NCI-H1417 treated with DMSO at 0.1 percent for 48 hours (cell line): Measurements from ENCODE around the gene C16orf92.

Experiments used
- DNase-seq: peaks from one replicate; lab custom pipeline; 2025; lab: John Stamatoyannopoulos, UW

The C16orf92 gene

GRCh38 chr16:29989111-29989858, 33.7 kb upstream of the C16orf92 start:
- no peak for DNase-seq

- DNase-seq: no peak
Measured at GRCh38 chr16:29990034-29990433, 33.0 kb upstream of the C16orf92 start.

DNA sequence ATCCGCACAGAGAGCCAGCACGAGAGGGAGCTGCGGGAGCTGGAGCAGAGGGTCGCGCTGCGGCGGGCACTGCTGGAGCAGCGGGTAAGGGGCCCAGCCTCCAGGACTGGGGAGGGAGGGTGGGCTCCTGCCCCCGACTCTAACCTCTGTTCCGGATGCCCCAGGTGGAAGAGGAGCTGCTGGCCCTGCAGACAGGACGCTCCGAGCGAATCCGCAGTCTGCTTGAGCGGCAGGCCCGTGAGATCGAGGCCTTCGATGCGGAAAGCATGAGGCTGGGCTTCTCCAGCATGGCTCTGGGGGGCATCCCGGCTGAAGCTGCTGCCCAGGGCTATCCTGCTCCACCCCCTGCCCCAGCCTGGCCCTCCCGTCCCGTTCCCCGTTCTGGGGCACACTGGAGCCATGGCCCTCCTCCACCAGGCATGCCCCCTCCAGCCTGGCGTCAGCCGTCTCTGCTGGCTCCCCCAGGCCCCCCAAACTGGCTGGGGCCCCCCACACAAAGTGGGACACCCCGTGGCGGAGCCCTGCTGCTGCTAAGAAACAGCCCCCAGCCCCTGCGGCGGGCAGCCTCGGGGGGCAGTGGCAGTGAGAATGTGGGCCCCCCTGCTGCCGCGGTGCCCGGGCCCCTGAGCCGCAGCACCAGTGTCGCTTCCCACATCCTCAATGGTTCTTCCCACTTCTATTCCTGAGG, 32.0 kb upstream of the C16orf92 start:
- DNase-seq: no peak

DNA sequence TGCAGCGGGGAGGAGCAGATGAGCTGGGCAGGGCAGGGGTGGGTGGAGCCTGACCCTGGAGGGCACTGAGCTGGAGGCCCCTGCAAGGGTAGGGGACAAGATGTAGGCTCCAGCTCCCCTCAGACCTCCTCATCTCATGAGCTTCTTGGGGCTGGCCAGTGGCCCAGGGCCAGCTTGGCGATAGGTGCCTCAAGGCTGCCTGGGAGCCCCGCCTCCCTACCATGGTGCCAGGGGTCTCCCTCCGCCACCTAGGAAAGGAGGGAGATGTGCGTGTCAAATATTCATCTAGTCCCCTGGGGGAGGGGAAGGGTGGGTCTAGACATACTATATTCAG, 31.5 kb upstream of the C16orf92 start:
- DNase-seq: no peak

- DNase-seq: no peak
Measured at GRCh38 chr16:29992344-29992967, 30.5 kb upstream of the C16orf92 start.

- no peak for DNase-seq
Measured at GRCh38 chr16:29993191-29993902, 29.7 kb upstream of the C16orf92 start.

- DNase-seq: no peak
Measured at GRCh38 chr16:29993903-29994599, 28.9 kb upstream of the C16orf92 start.

GRCh38 chr16:29994600-29995323, 28.2 kb upstream of the C16orf92 start:
- no peak for DNase-seq

DNA sequence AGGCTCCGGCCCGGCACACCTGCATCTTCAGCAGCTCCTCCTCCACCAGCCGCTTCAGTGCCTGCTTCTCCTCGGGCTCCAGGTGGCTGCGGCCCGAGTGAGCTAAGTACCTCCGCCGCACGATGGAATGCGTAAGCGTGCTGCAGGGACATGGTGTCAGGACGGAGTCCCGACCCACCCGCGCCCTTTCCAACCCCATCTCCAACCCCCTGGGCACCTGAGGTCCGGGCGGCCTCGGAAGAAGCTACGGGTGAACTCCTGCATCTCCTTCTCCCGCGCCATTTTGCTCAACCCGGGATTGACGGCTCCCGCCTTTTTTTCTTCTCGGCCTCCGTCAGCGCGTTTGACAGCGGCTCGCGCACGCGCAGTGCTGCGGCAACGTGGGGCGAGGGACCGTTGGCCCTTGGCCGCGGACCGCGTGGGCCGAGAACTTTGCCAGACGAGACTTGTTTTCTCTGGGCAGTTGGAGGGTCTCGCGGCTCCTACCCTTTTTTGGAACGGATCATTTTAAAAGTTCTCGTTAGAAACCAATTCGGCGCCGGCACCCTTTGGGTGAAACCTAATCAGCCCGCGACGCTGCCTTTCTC, 27.6 kb upstream of the C16orf92 start, which contains the start of gene HIRIP3:
HIRIP3 (minus strand) TSS at position 294 of the 587 bp plus-strand sequence; CDS start at position 282, 12 bp downstream.
- peak; percentile 54 for DNase-seq

- DNase-seq: peak; percentile 78
Measured at GRCh38 chr16:29995911-29996765, 26.9 kb upstream of the C16orf92 start, which contains the start of gene INO80E. INO80E (plus strand) TSS chr16:29996241; CDS start chr16:29996311, 70 bp downstream.

- DNase-seq: no peak
Measured at GRCh38 chr16:29996766-29997250, 26.2 kb upstream of the C16orf92 start.

DNA sequence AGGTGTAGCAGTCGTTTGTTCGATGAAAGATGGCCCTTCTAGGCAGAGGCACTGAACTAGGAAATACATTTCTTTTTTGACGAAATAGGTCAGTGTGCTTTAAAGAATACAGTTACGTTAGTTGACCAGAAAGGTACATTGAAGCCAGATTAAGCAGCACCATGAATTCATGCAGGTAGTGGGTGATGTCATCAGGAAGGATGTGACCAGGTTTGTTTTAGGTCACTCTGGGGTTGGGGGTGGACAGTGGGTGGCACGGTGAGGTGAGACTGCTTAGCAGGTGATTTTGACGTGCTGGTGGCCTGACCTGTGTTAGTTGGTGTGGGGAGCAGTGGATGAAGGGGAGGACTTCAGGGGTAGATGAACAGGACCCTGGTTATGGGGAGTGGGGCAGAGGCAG, 23.4 kb upstream of the C16orf92 start:
- DNase-seq: no peak

- DNase-seq: no peak
Measured at GRCh38 chr16:30000735-30001631, 22.0 kb upstream of the C16orf92 start.

GRCh38 chr16:30002614-30003346, 20.2 kb upstream of the C16orf92 start:
- no peak for DNase-seq

GRCh38 chr16:30003670-30004423, 19.2 kb upstream of the C16orf92 start:
- no peak for DNase-seq

GRCh38 chr16:30004424-30004776, 18.6 kb upstream of the C16orf92 start:
- no peak for DNase-seq

DNA sequence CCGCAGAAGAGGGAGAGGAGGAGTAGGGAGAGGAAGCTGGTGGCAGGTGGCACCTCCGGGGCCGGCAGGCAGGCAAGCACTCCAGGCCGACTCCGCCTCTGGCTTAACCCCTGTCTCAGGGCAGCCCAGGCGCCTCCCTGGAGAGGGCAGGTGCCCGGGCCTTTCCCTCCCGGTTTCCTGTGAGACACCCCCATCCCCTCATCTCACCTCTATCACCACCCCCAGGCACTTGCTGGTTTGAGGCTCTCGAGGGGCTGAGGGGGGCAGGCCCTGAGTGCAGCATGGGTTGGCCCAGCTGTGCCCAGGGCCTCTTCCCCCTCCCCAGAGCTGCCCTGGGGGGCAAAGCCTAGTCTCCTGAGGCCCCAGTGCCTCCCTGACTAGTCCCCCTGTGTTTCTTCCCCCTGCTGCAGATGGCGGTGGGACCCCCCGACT, 18.2 kb upstream of the C16orf92 start:
- no peak for DNase-seq
